ENCODE data around the gene IQCE. TPM values are rescaled to one million over a fixed set of nuclear protein-coding genes. Genes with fewer than 3 reads are reported as not detected.

IQCE gene, protein sequence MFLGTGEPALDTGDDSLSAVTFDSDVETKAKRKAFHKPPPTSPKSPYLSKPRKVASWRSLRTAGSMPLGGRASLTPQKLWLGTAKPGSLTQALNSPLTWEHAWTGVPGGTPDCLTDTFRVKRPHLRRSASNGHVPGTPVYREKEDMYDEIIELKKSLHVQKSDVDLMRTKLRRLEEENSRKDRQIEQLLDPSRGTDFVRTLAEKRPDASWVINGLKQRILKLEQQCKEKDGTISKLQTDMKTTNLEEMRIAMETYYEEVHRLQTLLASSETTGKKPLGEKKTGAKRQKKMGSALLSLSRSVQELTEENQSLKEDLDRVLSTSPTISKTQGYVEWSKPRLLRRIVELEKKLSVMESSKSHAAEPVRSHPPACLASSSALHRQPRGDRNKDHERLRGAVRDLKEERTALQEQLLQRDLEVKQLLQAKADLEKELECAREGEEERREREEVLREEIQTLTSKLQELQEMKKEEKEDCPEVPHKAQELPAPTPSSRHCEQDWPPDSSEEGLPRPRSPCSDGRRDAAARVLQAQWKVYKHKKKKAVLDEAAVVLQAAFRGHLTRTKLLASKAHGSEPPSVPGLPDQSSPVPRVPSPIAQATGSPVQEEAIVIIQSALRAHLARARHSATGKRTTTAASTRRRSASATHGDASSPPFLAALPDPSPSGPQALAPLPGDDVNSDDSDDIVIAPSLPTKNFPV
- total RNA-seq (ENCODE audit: unreplicated experiment) = 12.0 TPM
- long read RNA-seq, partial matches to known transcripts = 1 of 2 reads
- long read RNA-seq, other reads (novel, unspliced or antisense) = 1 of 2 reads

- Mint-ChIP-seq H3K9me3 (ENCODE audit: unreplicated experiment) (peaks cover 11% of the 10 kb centered on the region), H3K36me3 (ENCODE audit: unreplicated experiment) (no peaks in the 10 kb centered on the region), H3K4me3 (ENCODE audit: unreplicated experiment) (peak within 1 kb of the TSS; percentile 80), H3K4me1 (ENCODE audit: low read depth, unreplicated experiment) (peaks cover 5% of the 10 kb centered on the region), H3K27ac (ENCODE audit: unreplicated experiment) (peak within 1 kb of the TSS; percentile 28), H3K27me3 (ENCODE audit: unreplicated experiment) (peaks cover 3% of the 10 kb centered on the region)
- DNase-seq = peak; percentile 100
- TF ChIP-seq CTCF (IDR thresholded peaks at IDR 0.05; ENCODE audit: partially characterized antibody, unreplicated experiment) = no peak
Observed at GRCh38 chr7:2558629-2559282, at the start of gene IQCE. Gene IQCE (plus strand): TSS chr7:2558979. CDS start chr7:2559182, 203 bp downstream.

DNA sequence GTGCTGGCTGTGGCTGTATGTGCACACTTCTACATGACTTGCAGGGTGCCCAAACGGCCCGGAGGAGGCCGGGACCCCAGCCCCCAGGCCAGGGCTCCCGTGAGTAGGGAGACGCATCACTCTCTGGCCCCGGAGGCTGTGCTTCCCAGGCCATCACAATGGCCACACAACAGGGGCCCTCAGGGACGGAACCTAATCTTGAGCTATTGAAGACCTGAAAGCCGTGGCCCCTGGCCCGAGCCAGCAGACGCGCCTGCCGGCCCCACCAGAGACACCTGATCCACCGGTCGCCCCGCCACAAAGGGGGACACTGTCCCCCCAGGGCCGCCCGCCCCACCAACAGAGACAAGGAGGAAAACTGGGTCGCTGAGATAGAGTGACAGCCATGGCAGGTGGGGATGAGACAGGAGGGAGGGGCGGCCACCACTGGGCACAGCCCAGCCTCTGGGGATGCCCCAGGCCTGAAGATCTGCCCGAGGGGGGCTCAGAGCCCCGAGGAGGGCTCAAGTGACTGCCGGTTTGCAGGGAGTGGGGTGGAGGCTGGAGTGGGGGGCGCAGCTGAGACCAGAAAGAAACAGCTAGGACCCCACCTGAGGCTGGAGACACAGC is 49.4 kb upstream of the IQCE start:
- no peaks in the 10 kb centered on the region for H3K36me3 Mint-ChIP-seq (ENCODE audit: unreplicated experiment)
- peaks cover 5% of the 10 kb centered on the region for H3K27me3 Mint-ChIP-seq (ENCODE audit: unreplicated experiment)
- H3K4me1 Mint-ChIP-seq (ENCODE audit: low read depth, unreplicated experiment) = peaks cover 8% of the 10 kb centered on the region
- no peak overlapping the region for H3K4me3 Mint-ChIP-seq (ENCODE audit: unreplicated experiment)
- TF ChIP-seq CTCF (IDR thresholded peaks at IDR 0.05; ENCODE audit: partially characterized antibody, unreplicated experiment) = no peak
- DNase-seq = peak; percentile 54
- no peak overlapping the region for H3K27ac Mint-ChIP-seq (ENCODE audit: unreplicated experiment)
- H3K9me3 Mint-ChIP-seq (ENCODE audit: unreplicated experiment) = no peaks in the 10 kb centered on the region

- Mint-ChIP-seq H3K27ac (ENCODE audit: unreplicated experiment) (no peak overlapping the region), H3K9me3 (ENCODE audit: unreplicated experiment) (no peaks in the 10 kb centered on the region), H3K4me1 (ENCODE audit: low read depth, unreplicated experiment) (peaks cover 8% of the 10 kb centered on the region), H3K27me3 (ENCODE audit: unreplicated experiment) (peaks cover 5% of the 10 kb centered on the region), H3K4me3 (ENCODE audit: unreplicated experiment) (no peak overlapping the region), H3K36me3 (ENCODE audit: unreplicated experiment) (no peaks in the 10 kb centered on the region)
- DNase-seq = no peak
- TF ChIP-seq CTCF (IDR thresholded peaks at IDR 0.05; ENCODE audit: partially characterized antibody, unreplicated experiment) = no peak
Observed at GRCh38 chr7:2510130-2510776, 48.5 kb upstream of the IQCE start.

DNA sequence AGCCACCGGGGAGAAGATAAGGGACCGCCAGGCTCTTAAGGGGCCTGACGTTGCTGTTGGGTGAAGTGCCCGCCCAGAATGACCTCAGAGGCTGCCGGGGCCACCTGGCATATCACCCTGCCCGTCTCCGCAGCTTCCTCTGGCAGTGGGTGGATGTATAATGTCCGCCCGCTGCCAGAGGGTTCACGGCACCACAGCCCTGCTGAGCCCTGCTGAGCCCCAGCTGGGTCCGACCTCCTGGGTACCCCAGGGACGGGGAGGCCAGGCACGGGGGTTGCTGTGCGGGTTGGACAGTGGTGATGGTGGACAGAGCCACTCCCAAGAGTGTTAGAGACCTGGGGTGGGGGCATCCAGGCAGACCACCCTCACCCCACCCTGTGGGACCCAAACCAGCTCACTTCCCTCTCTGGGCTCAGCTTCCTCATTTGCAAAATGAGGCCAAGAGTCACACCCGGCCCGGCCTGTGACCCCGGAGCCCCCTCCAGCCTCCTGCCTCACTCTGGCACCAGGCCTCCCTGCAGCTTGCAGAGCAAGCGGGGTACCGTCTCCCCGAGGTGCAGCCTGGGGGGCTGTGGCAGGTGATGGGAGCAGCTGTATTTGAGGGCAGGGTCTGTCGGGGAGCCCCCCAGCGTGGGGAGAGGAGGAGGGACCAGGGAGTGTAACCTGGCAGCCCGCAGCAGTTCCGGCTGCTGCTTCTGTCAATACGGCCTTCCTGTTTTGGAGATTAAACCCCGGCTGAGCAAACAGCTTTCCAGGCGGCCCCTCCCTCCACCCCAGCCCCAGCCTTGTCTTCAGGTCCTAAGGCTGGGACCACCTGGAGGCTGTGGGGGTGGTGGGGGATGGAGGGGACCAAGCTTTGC is 47.6 kb upstream of the IQCE start:
- Mint-ChIP-seq H3K4me3 (ENCODE audit: unreplicated experiment) (no peak overlapping the region), H3K9me3 (ENCODE audit: unreplicated experiment) (no peaks in the 10 kb centered on the region), H3K36me3 (ENCODE audit: unreplicated experiment) (no peaks in the 10 kb centered on the region), H3K27ac (ENCODE audit: unreplicated experiment) (no peak overlapping the region), H3K4me1 (ENCODE audit: low read depth, unreplicated experiment) (peaks cover 8% of the 10 kb centered on the region), H3K27me3 (ENCODE audit: unreplicated experiment) (peaks cover 5% of the 10 kb centered on the region)
- DNase-seq = no peak
- no peak for TF ChIP-seq CTCF (IDR thresholded peaks at IDR 0.05; ENCODE audit: partially characterized antibody, unreplicated experiment)

Data from glutamatergic neuron (in vitro differentiated cells).